Measurements from ENCODE around the gene CUL4A.
"Not testable (repeated sequence)": the region's sequence is repeated elsewhere in the genome, so short reads cannot be mapped to it uniquely, and the experiment has no call there.

Gene CUL4A

GRCh38 chr13:113293686-113294085 lies 84.3 kb downstream of the CUL4A start:
- DNase-seq = no peak

GRCh38 chr13:113295776-113296175 lies 86.4 kb downstream of the CUL4A start:
- DNase-seq = no peak

DNA sequence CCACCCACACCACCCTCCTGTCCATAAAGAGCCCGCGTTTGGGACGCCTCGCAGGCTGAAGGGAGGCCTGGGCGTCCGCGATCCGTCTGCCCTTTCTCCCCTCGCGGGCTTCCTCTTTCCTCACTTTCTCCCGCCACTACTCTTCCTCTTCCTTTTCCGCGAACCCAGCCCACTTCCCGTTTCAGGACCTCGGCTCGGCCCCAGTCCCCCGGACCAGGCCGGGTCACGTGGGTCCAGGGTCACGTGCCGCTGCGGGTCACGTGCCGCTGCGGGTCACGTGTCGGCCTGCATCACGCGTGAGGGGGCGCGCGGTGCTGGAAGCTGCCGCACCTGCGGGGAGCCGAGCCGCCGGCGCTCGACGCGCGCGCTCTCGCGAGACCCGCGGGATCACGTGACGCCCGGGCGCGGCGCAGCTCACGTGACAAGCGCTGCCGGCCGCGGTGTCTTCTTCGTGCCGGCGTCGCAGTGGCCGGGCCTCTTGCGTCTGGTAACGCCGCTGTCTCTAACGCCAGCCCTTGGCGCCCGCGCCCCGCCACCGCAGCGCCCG lies 87.5 kb downstream of the CUL4A start, which contains the start of gene LAMP1:
LAMP1 (plus strand) TSS at position 417 of the 547 bp plus-strand sequence. CDS start 196 bp downstream, outside the sequence.
- peak; percentile 97 for DNase-seq

- DNase-seq = peak; percentile 66 to 72
Observed at GRCh38 chr13:113297370-113298042, 88.1 kb downstream of the CUL4A start.

DNA sequence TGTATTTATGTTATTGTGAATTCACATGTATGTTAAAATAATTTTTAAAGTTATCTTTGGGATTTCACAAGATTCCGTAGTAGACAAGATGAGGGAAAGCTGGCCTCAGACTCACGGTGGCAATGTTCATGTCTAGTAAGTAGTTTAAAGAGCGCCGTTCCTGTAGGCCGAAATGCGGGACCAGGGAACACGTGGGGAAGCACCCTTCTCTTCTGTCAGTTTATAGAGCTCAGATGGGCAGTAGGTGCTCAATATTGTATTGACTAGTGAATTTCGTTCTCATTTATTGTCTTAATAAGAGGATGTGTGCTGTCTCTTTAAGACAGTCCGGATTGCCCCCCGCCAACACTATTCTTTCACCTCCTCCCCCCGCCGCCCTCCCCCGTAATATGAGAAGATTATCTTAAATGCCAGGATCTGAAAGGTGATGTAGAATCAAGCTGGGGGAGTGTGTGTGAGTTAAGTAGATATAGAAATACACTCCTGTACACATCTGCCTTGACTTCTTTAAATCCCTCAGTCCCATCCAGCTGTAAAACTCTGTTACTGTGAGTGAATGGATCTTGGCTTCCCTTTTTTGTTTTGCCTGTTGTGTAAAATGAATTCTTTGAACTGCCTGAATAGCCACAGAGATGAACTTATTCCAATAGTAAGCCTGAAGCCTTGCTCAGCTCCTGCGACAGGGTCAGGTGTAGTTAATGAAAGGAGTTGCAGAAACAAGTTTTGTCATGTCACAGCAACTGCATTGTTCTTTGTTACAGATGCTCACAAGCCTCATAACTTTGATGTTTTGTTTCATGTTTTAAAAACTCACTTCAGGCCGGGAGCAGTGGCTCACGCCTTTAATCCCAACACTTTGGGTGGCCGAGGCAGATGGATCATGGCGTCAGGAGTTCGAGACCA lies 88.9 kb downstream of the CUL4A start:
- no peak for DNase-seq

GRCh38 chr13:113299951-113300350 lies 90.5 kb downstream of the CUL4A start:
- no peak for DNase-seq

DNA sequence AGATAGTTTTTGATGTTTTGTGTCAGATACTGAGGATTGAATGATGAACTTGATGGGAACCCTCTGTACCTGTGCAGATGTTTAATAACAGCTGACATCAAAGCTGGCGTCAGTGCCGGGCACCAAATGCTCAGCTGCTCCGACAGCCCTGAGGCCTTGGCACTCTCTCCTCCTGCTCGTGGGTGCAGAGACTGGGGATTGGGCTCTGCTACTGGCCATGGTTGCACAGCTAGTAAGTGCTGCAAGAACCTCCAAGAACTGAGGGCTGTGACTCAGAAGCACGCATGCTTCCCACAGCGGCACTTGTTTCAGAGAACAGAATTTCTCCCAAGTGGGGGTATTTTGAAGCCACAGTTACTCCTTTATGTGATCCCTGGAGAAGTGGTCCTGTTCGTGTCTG lies 93.6 kb downstream of the CUL4A start:
- DNase-seq = no peak

DNA sequence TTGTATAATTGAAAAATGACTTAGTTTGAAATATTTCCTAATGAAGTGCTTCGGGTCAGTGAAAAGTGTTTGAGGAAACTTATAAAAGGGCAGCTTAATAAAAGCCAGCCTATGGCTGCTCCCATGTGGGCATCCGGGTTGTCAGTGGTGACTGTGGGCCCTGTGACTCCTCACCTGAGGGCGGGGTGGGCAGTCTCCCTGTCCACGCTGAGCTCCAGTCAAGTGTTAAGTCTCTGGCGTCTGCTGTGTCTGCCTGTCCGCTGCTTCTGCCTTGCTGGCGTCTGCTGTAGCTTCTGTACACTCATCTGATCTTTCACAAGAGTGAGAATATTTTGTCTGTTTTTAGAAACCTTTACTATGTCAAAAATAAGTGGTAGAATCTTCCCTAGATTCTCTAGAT lies 94.7 kb downstream of the CUL4A start:
- DNase-seq = no peak

DNA sequence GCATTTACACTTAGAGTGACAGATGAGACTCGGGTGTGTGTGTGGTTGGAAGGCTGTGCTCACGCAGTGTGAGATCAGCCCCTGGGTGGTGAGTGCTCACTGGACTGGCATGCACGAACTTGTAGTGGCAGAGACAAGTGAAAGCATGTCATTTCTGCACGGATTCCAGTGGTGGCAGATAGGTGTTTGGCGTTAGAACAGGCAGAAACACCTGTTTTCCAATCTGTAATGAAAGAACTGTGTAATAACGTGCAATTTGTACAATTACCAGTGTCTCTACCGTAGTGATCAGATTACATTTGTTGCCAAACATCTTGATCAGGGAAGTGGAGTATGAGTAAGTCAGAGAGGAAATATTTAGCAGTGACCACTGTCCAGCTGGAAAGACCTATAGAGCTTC lies 95.8 kb downstream of the CUL4A start:
- DNase-seq = no peak

- no peak for DNase-seq
Observed at GRCh38 chr13:113307491-113307890, 98.1 kb downstream of the CUL4A start.

GRCh38 chr13:113309473-113309872 lies 100.1 kb downstream of the CUL4A start:
- DNase-seq = no peak

DNA sequence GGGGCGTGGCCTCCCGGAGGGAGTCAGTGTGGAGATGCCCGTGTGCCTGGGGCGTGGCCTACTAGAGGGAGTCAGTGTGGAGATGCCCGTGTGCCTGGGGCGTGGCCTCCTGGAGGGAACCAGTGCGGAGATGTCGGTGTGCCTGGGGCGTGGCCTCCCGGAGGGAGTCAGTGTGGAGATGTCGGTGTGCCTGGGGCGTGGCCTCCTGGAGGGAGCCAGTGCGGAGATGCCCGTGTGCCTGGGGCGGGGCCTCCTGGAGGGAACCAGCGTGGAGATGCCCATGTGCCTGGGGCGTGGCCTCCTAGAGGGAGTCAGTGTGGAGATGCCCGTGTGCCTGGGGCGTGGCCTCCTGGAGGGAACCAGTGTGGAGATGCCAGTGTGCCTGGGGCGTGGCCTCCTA lies 104.7 kb downstream of the CUL4A start:
- DNase-seq = not testable (repeated sequence)

- DNase-seq = not testable (repeated sequence)
Observed at GRCh38 chr13:113314895-113315470, 105.6 kb downstream of the CUL4A start.

GRCh38 chr13:113315992-113316391 lies 106.6 kb downstream of the CUL4A start:
- no peak for DNase-seq
